Measurements from ENCODE around the gene CHMP3. TPM values are rescaled to one million over a fixed set of nuclear protein-coding genes. Genes with fewer than 3 reads are reported as not detected.

The CHMP3 gene
- polyA plus RNA-seq, 1 of the 3 experiments (the other 2 are of a cell fraction), result 75.3 TPM

DNA sequence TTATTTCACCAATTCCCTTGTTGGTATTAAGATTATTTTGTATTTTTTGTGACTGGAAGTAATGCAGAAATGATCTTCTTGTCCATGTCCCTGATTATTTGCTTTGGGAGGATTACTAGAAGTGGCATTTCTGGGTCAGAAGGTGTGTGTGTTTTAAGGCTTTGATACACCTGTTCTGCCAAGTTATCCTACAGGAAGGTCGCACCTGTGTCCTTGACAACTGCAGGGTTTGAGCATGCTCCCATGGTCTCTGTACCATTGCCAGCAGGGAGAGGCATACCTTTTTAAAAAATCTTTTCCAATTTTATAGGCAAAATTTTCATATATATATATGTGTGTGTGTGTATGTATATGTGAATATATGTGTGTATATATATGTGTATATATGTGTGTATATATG is 92.4 kb downstream of the CHMP3 start:
- CTCF ChIA-PET, result no interaction called here
- Histone ChIP-seq H4K20me1 (ENCODE audit: insufficient read depth) (peaks cover 17% of the 10 kb centered on the region; the same call in 1 of the 2 replicates), H2AFZ (ENCODE audit: low read depth) (no peak overlapping the region), H3K36me3 (replicated peaks in 1 of 2; ENCODE audit: control insufficient read depth in 1 of 2, insufficient read depth in 2 of 2, low read length in 1 of 2) (peaks cover 79 to 81% of the 10 kb centered on the region in 2 experiments), H3K4me2 (no peak overlapping the region), H3K27ac (ENCODE audit: low read depth in 2 of 2, low read length in 1 of 2) (no peak overlapping the region), H3K9ac (no peak overlapping the region), H3K79me2 (ENCODE audit: insufficient read depth) (peaks cover 16% of the 10 kb centered on the region), H3K4me3 (ENCODE audit: low read depth in 2 of 2, low read length in 1 of 2) (no peak overlapping the region), H3K27me3 (ENCODE audit: insufficient read depth) (no peaks in the 10 kb centered on the region), H3K9me2 (no peaks in the 10 kb centered on the region), H3K9me3 (no peaks in the 10 kb centered on the region), H3K4me1 (ENCODE audit: control insufficient read depth in 1 of 2, insufficient read depth in 2 of 2, low read depth in 1 of 2, low read length in 1 of 2) (peaks cover 0 to 10% of the 10 kb centered on the region in 2 experiments; a peak in 2 of 4 replicates), H3F3A (replicated peaks; ENCODE audit: insufficient read depth) (peaks cover 16% of the 10 kb centered on the region)
- WGBS (ENCODE audit: low lambda C conversion rate), result 100% methylated on average over 1 of the region's 1 CpG
- POLR2A ChIA-PET, result no interaction called here
- DNase-seq, result no peak
- no peak for TF ChIP-seq TEAD4 (IDR thresholded peaks at IDR 0.05; ENCODE audit: borderline replicate concordance, insufficient read depth)
- TF ChIP-seq, protein P1, sequence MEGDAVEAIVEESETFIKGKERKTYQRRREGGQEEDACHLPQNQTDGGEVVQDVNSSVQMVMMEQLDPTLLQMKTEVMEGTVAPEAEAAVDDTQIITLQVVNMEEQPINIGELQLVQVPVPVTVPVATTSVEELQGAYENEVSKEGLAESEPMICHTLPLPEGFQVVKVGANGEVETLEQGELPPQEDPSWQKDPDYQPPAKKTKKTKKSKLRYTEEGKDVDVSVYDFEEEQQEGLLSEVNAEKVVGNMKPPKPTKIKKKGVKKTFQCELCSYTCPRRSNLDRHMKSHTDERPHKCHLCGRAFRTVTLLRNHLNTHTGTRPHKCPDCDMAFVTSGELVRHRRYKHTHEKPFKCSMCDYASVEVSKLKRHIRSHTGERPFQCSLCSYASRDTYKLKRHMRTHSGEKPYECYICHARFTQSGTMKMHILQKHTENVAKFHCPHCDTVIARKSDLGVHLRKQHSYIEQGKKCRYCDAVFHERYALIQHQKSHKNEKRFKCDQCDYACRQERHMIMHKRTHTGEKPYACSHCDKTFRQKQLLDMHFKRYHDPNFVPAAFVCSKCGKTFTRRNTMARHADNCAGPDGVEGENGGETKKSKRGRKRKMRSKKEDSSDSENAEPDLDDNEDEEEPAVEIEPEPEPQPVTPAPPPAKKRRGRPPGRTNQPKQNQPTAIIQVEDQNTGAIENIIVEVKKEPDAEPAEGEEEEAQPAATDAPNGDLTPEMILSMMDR (IDR thresholded peaks at IDR 0.05), result no peak
- no peak for TF ChIP-seq GATA2 (CRISPR knock-in tag; IDR thresholded peaks at IDR 0.05)
- TF ChIP-seq EP300 (IDR thresholded peaks at IDR 0.05; ENCODE audit: borderline replicate concordance in 1 of 2, low read depth in 1 of 2, low read length in 1 of 2), result no peak
- TF ChIP-seq, protein P2, sequence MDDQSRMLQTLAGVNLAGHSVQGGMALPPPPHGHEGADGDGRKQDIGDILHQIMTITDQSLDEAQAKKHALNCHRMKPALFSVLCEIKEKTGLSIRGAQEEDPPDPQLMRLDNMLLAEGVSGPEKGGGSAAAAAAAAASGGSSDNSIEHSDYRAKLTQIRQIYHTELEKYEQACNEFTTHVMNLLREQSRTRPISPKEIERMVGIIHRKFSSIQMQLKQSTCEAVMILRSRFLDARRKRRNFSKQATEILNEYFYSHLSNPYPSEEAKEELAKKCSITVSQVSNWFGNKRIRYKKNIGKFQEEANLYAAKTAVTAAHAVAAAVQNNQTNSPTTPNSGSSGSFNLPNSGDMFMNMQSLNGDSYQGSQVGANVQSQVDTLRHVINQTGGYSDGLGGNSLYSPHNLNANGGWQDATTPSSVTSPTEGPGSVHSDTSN (IDR thresholded peaks at IDR 0.05), result no peak
- no peak for TF ChIP-seq RAD21 (IDR thresholded peaks at IDR 0.05; ENCODE audit: low read length)
- no peak for TF ChIP-seq REST (IDR thresholded peaks at IDR 0.05; ENCODE audit: low read depth, low read length)
- TF ChIP-seq, protein P3, sequence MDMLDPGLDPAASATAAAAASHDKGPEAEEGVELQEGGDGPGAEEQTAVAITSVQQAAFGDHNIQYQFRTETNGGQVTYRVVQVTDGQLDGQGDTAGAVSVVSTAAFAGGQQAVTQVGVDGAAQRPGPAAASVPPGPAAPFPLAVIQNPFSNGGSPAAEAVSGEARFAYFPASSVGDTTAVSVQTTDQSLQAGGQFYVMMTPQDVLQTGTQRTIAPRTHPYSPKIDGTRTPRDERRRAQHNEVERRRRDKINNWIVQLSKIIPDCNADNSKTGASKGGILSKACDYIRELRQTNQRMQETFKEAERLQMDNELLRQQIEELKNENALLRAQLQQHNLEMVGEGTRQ (IDR thresholded peaks at IDR 0.05; ENCODE audit: borderline replicate concordance, low read depth, low read length), result no peak
- no peak for TF ChIP-seq SMC3 (IDR thresholded peaks at IDR 0.05; ENCODE audit: low read depth, low read length)
- TF ChIP-seq MEF2A (IDR thresholded peaks at IDR 0.05; ENCODE audit: borderline replicate concordance, low read depth), result no peak
- TF ChIP-seq FOXJ3 (CRISPR knock-in tag; IDR thresholded peaks at IDR 0.05), result no peak
- TF ChIP-seq RFX5 (IDR thresholded peaks at IDR 0.05; ENCODE audit: low read length), result no peak
- TF ChIP-seq, protein P4, sequence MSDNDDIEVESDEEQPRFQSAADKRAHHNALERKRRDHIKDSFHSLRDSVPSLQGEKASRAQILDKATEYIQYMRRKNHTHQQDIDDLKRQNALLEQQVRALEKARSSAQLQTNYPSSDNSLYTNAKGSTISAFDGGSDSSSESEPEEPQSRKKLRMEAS (IDR thresholded peaks at IDR 0.05; ENCODE audit: low read depth), result no peak
- TF ChIP-seq MXI1 (IDR thresholded peaks at IDR 0.05; ENCODE audit: low read depth, low read length), result no peak
